ENCODE data around the gene MFSD12. TPM values are rescaled to one million over a fixed set of nuclear protein-coding genes. Genes with fewer than 3 reads are reported as not detected.

Gene MFSD12
- total RNA-seq, 1 experiment from 2014 or later: 34.5 TPM

Small RNA genes lying within 50 kb of the gene (small RNA-seq; reads per million reads assigned to genes)
- gene AC005786.1 (0.12 reads per million), gene RF00212 (not detected)

Other genes with a start within 250 kb of the MFSD12 start
- gene NFIC, start 191.0 kb downstream of the MFSD12 start, total RNA-seq (2014; rRNA removed; shearing (Covaris generic); ENCODE audit: low replicate concordance): 0.82 and 4.4 TPM in 2 replicates
- 0.89 and 1.2 TPM in 2 replicates for gene SMIM24, start 77.1 kb downstream of the MFSD12 start, total RNA-seq (2014; rRNA removed; shearing (Covaris generic); ENCODE audit: low replicate concordance)
- not detected in 2 replicates for gene SMIM44, start 74.1 kb downstream of the MFSD12 start, total RNA-seq (2014; rRNA removed; shearing (Covaris generic); ENCODE audit: low replicate concordance)
- gene DOHH, start 56.9 kb downstream of the MFSD12 start, total RNA-seq (2014; rRNA removed; shearing (Covaris generic); ENCODE audit: low replicate concordance): 0.89 and 10.4 TPM in 2 replicates
- gene FZR1, start 51.3 kb downstream of the MFSD12 start, total RNA-seq (2014; rRNA removed; shearing (Covaris generic); ENCODE audit: low replicate concordance): 22.8 and 41.6 TPM in 2 replicates
- 0.29 TPM in 1 of 2 replicates, not detected in the other for gene TEKTIP1, start 18.4 kb downstream of the MFSD12 start, total RNA-seq (2014; rRNA removed; shearing (Covaris generic); ENCODE audit: low replicate concordance)
- 53.7 and 127 TPM in 2 replicates for gene HMG20B, start 15.4 kb upstream of the MFSD12 start, total RNA-seq (2014; rRNA removed; shearing (Covaris generic); ENCODE audit: low replicate concordance)
- not detected in 2 replicates for gene GIPC3, start 27.9 kb upstream of the MFSD12 start, total RNA-seq (2014; rRNA removed; shearing (Covaris generic); ENCODE audit: low replicate concordance)
- gene TBXA2R, start 49.3 kb upstream of the MFSD12 start, total RNA-seq (2014; rRNA removed; shearing (Covaris generic); ENCODE audit: low replicate concordance): 0.15 and 0.22 TPM in 2 replicates
- 9.5 and 24.8 TPM in 2 replicates for gene CACTIN, start 69.2 kb upstream of the MFSD12 start, total RNA-seq (2014; rRNA removed; shearing (Covaris generic); ENCODE audit: low replicate concordance)
- 4.2 and 4.4 TPM in 2 replicates for gene PIP5K1C, start 142.9 kb upstream of the MFSD12 start, total RNA-seq (2014; rRNA removed; shearing (Covaris generic); ENCODE audit: low replicate concordance)
- gene TJP3, start 150.8 kb upstream of the MFSD12 start, total RNA-seq (2014; rRNA removed; shearing (Covaris generic); ENCODE audit: low replicate concordance): not detected in 2 replicates
- 14.7 and 55.0 TPM in 2 replicates for gene APBA3, start 204.1 kb upstream of the MFSD12 start, total RNA-seq (2014; rRNA removed; shearing (Covaris generic); ENCODE audit: low replicate concordance)
- 44.2 and 76.7 TPM in 2 replicates for gene MRPL54, start 205.1 kb upstream of the MFSD12 start, total RNA-seq (2014; rRNA removed; shearing (Covaris generic); ENCODE audit: low replicate concordance)
- not detected in 2 replicates for gene RAX2, start 214.6 kb upstream of the MFSD12 start, total RNA-seq (2014; rRNA removed; shearing (Covaris generic); ENCODE audit: low replicate concordance)
- not detected in 2 replicates for gene MATK, start 228.8 kb upstream of the MFSD12 start, total RNA-seq (2014; rRNA removed; shearing (Covaris generic); ENCODE audit: low replicate concordance)

Data from Karpas-422 (cell line).